Measurements from ENCODE around the gene MAP3K5.

Gene MAP3K5

DNA sequence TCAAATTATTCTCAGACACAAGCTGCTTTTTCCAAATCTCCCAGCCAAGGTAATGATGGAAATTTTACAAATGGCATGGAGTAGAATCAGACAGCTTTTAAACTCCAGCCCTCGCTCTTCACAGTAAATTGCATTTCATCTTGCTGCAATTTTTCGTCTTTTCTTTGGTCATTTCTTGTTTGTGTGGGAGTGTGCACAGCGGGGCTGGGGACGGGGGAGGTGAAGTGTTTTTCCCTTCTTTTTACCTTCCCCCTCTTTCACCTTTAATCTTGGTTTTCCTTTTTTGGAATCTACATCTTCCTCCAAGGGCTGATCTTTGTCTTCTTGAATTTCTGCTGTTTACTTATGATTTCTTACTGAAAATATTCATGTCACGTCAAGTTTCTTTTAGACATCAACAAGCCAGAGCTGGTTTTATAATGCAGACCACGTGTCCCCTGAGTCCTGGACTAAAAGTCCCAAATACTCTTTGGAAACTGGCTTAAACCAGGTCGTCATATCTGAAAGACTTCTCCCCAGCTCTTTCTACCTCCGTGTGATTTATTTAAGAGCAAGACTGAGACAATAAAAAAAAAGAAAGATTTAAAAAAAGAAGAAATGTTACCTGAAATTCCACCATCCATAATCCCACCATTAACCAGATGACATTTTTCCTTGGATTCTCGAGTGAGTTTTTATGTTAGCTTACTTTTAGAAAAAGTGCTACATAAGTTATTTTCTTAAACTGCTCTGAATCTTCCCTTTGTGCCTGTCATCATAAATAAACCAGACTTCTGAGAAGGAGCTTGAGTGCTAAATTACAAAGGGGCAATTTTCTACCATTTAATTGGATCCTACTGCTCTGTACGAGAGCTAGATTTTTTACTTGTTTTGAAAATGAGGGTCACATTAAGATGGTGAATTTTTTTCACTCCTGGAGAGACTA lies 52.0 kb downstream of the MAP3K5 start:
- H3K4me3 ChIP-seq (ENCODE audit: low read depth, low read length) = no peak overlapping the region
- DNase-seq (ENCODE audit: low read depth) = no peak

DNA sequence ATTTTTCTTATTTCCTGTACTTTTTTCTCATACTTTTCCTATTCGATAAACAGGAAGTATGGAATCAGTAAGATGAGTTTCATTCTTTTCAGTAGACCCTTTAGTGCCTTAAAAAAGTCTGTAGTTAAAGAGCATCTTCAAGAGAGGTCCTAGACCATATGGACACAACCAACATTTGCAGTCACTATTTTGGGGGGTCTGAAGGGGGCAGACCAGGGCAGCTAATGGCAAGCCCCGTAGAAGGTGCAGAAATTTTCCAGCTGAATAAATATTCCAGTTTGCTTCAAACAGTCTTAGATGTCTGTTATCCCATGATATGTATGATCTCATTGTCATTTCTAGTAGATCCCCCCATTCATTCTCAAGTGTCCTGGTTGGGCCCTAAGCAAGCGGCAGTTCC lies 52.8 kb downstream of the MAP3K5 start:
- TF ChIP-seq, protein P1, sequence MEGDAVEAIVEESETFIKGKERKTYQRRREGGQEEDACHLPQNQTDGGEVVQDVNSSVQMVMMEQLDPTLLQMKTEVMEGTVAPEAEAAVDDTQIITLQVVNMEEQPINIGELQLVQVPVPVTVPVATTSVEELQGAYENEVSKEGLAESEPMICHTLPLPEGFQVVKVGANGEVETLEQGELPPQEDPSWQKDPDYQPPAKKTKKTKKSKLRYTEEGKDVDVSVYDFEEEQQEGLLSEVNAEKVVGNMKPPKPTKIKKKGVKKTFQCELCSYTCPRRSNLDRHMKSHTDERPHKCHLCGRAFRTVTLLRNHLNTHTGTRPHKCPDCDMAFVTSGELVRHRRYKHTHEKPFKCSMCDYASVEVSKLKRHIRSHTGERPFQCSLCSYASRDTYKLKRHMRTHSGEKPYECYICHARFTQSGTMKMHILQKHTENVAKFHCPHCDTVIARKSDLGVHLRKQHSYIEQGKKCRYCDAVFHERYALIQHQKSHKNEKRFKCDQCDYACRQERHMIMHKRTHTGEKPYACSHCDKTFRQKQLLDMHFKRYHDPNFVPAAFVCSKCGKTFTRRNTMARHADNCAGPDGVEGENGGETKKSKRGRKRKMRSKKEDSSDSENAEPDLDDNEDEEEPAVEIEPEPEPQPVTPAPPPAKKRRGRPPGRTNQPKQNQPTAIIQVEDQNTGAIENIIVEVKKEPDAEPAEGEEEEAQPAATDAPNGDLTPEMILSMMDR (IDR thresholded peaks at IDR 0.05; ENCODE audit: insufficient read depth, low read depth, low read length, missing control alignments) = no peak
- no peak overlapping the region for H3K4me3 ChIP-seq (ENCODE audit: low read depth, low read length)
- no peak for DNase-seq (ENCODE audit: low read depth)

More for the DNA sequence above, 52.0 kb downstream of the MAP3K5 start:
- TF ChIP-seq, protein P1 (IDR thresholded peaks at IDR 0.05; ENCODE audit: insufficient read depth, low read depth, low read length, missing control alignments) = no peak

DNA sequence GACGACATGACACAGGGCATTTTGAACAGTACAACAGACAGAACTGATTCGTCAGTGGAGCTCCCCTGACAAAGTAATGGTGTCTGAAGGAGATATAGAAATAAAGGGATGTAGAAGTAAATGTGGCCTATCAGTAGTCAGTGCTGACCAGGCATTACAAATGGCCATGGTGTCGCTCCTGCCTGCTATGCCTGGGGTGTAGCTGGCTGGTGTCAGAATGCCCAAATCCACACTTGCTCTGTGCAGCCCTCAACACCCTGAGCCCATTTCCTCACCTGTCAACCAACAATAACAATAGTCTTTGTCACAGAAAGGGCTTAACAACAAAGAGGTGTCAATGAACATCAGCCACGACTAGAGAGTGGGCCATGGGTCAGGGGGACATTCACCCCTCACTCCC lies 53.2 kb downstream of the MAP3K5 start:
- no peak overlapping the region for H3K4me3 ChIP-seq (ENCODE audit: low read depth, low read length)
- TF ChIP-seq, protein P1 (IDR thresholded peaks at IDR 0.05; ENCODE audit: insufficient read depth, low read depth, low read length, missing control alignments) = no peak
- DNase-seq (ENCODE audit: low read depth) = no peak

DNA sequence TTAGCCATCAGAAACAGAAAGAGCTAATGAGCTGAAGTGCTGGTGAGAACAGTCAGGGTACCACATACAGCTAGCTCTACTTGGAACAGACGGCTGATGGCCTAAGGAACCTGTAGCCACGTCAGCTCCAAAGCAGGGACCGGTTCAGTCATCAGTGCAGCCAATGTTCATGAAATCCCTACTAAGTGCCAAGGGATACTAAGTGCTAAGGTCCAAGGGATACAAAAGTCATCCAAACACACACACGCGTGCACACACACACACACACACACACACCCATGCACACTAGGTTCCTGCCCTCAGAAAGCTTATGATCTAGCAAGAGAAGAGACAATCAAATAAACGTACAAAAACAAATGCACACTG lies 53.6 kb downstream of the MAP3K5 start:
- DNase-seq (ENCODE audit: low read depth) = no peak
- TF ChIP-seq, protein P1 (IDR thresholded peaks at IDR 0.05; ENCODE audit: insufficient read depth, low read depth, low read length, missing control alignments) = no peak
- H3K4me3 ChIP-seq (ENCODE audit: low read depth, low read length) = no peak overlapping the region

DNA sequence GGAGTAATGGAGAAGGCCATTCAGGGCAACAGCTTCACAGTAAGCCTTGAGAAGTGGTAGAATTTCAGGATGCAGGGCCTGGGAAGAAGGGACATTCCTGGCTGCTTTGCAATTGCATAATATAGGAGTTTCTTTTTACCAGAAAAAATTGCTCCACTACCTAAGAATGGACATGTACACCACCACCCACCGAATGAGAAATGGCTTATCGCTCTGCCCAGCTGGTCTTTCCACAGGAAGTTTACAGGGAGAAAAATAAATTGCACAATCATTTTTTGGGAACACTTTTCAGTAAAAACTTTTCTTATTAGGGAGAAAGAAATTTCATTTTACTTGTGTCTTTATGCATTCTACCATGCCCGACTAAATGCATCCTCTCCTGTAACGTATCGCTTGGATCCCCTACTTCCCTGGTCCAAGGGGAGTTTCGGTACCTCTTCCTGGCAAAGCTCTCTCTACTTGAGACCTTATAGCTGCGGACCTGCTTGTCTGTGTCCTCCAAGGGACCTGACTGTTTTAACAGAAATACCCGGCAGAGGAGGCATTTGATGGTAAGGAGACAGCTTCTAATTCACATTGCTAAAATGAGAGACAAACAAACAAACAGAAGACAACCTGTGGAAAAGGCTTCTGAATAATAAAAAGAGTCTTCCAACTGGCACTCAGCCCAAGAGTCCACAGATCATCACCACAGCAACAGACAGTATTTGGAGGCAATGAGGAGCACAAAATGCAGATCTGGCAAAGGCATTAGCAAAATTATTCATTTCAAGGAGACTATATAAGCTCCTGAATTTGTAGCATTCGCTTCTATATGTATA lies 54.2 kb downstream of the MAP3K5 start:
- no peak overlapping the region for H3K4me3 ChIP-seq (ENCODE audit: low read depth, low read length)
- DNase-seq (ENCODE audit: low read depth) = no peak
- TF ChIP-seq, protein P1 (IDR thresholded peaks at IDR 0.05; ENCODE audit: insufficient read depth, low read depth, low read length, missing control alignments) = no peak

DNA sequence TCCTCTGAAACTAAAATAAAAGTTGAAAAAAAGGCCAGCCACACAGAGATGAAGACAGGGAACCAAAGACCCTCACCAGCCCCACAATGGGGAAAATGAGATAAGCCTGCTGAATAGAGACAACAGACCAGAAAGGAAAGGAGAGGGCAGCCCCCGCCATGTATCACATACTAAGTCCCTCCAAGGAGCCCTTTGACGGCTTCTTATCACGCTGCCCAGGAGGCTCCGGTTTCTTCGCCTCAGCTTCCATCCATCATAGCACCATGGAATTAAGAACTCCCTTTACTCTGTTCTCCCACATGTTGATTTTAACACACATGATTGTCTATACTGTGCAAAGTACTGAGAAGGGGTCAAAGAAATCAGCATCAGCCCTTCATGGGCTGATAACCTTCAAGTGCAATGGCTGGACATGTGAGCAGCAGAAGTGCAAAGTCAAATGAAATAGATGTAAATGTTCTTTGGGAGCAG lies 54.9 kb downstream of the MAP3K5 start:
- H3K4me3 ChIP-seq (ENCODE audit: low read depth, low read length) = no peak overlapping the region
- TF ChIP-seq, protein P1 (IDR thresholded peaks at IDR 0.05; ENCODE audit: insufficient read depth, low read depth, low read length, missing control alignments) = no peak
- DNase-seq (ENCODE audit: low read depth) = no peak
